ENCODE data around the gene ZNF224. TPM values are rescaled to one million over a fixed set of nuclear protein-coding genes. Genes with fewer than 3 reads are reported as not detected.
A peak's percentile ranks its signal among the peaks of the same experiment; 100 is the strongest.

ZNF224 gene
- total RNA-seq, 2 donors from 2014 or later, result 19.8 to 21.1 TPM

DNA sequence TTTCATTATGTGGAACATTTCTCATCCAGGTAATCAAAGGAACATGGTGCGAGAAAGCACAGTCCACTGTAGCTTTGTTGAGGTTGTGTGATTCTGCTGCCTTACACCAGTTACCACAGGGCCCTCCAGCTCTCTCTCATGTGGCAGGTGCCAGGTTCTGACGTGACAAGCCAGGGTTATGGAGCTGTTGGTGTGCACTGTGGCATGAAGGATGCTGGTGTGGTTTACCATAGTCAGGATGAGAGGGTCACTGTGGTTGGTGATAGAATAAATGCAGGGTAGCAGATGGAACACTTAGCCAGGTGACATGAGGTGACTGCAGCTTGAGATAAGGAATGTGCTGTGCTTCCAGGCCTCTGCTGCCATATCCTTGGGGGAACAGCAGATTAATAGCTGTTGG lies 34.9 kb upstream of the ZNF224 start:
- Histone ChIP-seq H3K27me3 (no peaks in the 10 kb centered on the region), H3K9ac (ENCODE audit: low read depth in 2 of 2, low read length in 2 of 2) (no peak overlapping the region), H3K27ac (no peak overlapping the region), H3K36me3 (peaks cover 4% of the 10 kb centered on the region), H3K4me3 (no peak overlapping the region), H3K9me3 (no peaks in the 10 kb centered on the region), H3K4me1 (no peaks in the 10 kb centered on the region)
- intact Hi-C loops (cut with DNase I), result no loop called here
- DNase-seq, result no peak
- TF ChIP-seq, protein P1, sequence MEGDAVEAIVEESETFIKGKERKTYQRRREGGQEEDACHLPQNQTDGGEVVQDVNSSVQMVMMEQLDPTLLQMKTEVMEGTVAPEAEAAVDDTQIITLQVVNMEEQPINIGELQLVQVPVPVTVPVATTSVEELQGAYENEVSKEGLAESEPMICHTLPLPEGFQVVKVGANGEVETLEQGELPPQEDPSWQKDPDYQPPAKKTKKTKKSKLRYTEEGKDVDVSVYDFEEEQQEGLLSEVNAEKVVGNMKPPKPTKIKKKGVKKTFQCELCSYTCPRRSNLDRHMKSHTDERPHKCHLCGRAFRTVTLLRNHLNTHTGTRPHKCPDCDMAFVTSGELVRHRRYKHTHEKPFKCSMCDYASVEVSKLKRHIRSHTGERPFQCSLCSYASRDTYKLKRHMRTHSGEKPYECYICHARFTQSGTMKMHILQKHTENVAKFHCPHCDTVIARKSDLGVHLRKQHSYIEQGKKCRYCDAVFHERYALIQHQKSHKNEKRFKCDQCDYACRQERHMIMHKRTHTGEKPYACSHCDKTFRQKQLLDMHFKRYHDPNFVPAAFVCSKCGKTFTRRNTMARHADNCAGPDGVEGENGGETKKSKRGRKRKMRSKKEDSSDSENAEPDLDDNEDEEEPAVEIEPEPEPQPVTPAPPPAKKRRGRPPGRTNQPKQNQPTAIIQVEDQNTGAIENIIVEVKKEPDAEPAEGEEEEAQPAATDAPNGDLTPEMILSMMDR (IDR thresholded peaks at IDR 0.05), result no peak

DNA sequence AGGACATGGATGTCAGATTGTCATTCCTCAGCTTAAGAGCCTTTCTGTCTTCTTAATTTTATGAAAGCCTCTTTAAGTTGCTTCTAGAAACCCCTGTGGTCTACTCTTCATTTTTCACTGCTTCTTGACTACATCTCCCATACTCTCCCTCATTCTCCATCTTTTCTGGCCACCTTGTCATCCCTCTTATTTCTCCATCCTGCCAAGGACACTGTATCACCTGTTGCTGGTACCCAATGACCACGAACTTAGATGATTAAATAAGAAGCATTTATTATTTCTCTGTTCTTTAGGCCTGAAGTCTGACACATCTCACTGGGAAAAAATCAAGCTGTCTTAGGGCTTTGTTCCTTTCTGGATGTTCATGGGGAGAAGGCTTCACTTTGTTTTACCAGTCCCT lies 33.1 kb upstream of the ZNF224 start:
- intact Hi-C loops (cut with DNase I), result no loop called here
- TF ChIP-seq, protein P1 (IDR thresholded peaks at IDR 0.05), result no peak
- H3K9me3 ChIP-seq, result peaks cover 7% of the 10 kb centered on the region
- H3K4me1 ChIP-seq, result no peaks in the 10 kb centered on the region
- no peak overlapping the region for H3K27ac ChIP-seq
- DNase-seq, result no peak
- no peak overlapping the region for H3K9ac ChIP-seq (ENCODE audit: low read depth in 2 of 2, low read length in 2 of 2)
- no peak overlapping the region for H3K4me3 ChIP-seq
- H3K36me3 ChIP-seq, result no peaks in the 10 kb centered on the region
- no peaks in the 10 kb centered on the region for H3K27me3 ChIP-seq

- intact Hi-C loops (cut with DNase I), result no loop called here
- Histone ChIP-seq H3K9me3 (peaks cover 12% of the 10 kb centered on the region), H3K27me3 (no peaks in the 10 kb centered on the region), H3K4me1 (no peaks in the 10 kb centered on the region), H3K27ac (no peak overlapping the region), H3K36me3 (no peaks in the 10 kb centered on the region), H3K4me3 (no peak overlapping the region), H3K9ac (ENCODE audit: low read depth in 2 of 2, low read length in 2 of 2) (no peak overlapping the region)
- DNase-seq, result no peak
- TF ChIP-seq, protein P1 (IDR thresholded peaks at IDR 0.05), result no peak
Measured at GRCh38 chr19:44066305-44066704, 27.9 kb upstream of the ZNF224 start.

DNA sequence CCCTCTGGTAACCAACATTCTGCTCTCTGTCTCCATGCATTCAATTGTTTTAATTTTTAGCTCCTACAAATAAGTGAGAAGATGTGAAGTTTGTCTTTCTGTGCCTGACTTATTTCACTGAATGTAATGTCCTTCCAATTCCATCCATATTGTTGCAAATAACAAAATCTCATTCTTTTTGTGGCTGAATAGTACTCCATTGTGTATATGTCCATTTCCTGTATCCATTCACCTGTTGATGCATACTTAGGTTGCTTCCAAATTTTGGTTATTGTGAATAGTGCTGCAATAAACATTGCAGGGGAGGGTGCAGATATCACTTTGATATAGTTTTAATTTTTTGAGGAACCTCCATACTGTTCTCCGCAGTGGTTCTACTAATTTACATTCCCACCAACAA lies 24.7 kb upstream of the ZNF224 start:
- Histone ChIP-seq H3K27ac (no peak overlapping the region), H3K4me3 (no peak overlapping the region), H3K36me3 (no peaks in the 10 kb centered on the region), H3K27me3 (no peaks in the 10 kb centered on the region), H3K4me1 (peaks cover 4% of the 10 kb centered on the region), H3K9ac (ENCODE audit: low read depth in 2 of 2, low read length in 2 of 2) (no peak overlapping the region), H3K9me3 (peaks cover 12% of the 10 kb centered on the region)
- TF ChIP-seq, protein P1 (IDR thresholded peaks at IDR 0.05), result no peak
- no peak for DNase-seq
- intact Hi-C loops (cut with DNase I), result no loop called here

- H3K27ac ChIP-seq, result no peak within 1 kb of the TSS
- H3K4me3 ChIP-seq, result peak within 1 kb of the TSS; percentile 66
- no peaks in the 10 kb centered on the region for H3K36me3 ChIP-seq
- TF ChIP-seq, protein P1 (IDR thresholded peaks at IDR 0.05), result no peak
- peaks cover 4% of the 10 kb centered on the region for H3K4me1 ChIP-seq
- peak within 1 kb of the TSS; percentile 54 to 62 for H3K9ac ChIP-seq (ENCODE audit: low read depth in 2 of 2, low read length in 2 of 2)
- H3K27me3 ChIP-seq, result no peaks in the 10 kb centered on the region
- DNase-seq, result peak; percentile 93
- no peaks in the 10 kb centered on the region for H3K9me3 ChIP-seq
- intact Hi-C loops (cut with DNase I), result no loop called here
Measured at GRCh38 chr19:44071824-44072542, 22.2 kb upstream of the ZNF224 start, which contains the start of gene ZNF284. ZNF284 (plus strand) TSS chr19:44072159; CDS start chr19:44076390, 4,231 bp downstream.

All from colonic mucosa (tissue), 4 donors.